ENCODE measurements around the gene TTYH2. TPM values are rescaled to one million over a fixed set of nuclear protein-coding genes. Genes with fewer than 3 reads are reported as not detected.

TTYH2 gene
- polyA plus RNA-seq, 4 donors: 14.4 to 19.1 (median 16.5) TPM

- no peak for DNase-seq (ENCODE audit: low read depth in 4 of 4, low spot score in 3 of 4)
Measured at GRCh38 chr17:74231928-74232907, 18.8 kb downstream of the TTYH2 start.

DNA sequence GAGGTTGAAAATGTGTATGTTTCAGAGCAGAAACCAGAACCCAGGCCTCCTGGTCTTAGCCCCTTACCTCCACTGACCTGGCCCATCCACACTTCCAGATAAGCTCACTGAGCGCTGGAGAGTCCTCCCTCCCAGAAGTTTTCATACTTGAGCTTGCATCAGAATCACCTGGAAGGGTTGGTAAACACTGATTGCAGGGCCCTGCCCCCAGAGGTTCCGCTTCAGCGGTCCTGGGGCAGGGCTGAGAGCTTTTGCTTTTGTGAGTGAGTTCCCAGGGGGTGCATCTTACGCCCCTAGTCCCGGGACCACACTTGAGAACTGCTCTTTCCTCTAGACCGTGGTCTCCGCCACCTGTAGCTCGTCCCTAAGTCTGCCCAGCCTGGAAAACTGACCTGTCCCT lies 20.6 kb downstream of the TTYH2 start:
- no peak for DNase-seq (ENCODE audit: low read depth in 4 of 4, low spot score in 3 of 4)

GRCh38 chr17:74234486-74234885 lies 21.1 kb downstream of the TTYH2 start:
- DNase-seq (ENCODE audit: low read depth in 4 of 4, low spot score in 3 of 4): no peak

DNA sequence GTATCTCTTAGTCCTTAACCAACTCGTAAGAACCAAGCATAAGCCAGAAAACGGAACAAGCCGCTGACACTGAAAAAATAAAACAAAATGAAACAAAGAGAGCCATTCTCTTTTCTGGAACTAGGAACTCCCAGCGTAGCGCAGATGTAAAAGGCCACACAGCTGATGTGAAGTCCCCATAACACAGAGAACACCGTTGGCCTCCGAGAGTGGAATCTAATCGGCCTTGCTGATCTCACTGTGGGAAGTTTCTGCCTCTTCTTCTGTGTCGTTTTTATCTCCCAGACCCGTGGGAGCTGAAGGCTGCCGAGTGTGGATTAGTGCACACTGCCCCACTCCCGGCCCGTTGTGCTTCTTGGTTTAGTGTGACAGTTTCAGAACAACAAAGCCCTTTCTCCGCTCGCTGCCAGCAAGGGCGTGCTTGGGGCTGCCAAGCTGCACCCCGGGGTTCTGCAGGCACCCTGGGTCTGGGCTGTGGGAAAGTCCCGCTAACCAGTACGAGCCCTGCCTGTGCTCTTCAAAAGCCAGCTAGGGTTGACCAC lies 21.7 kb downstream of the TTYH2 start:
- DNase-seq (ENCODE audit: low read depth in 4 of 4, low spot score in 3 of 4): no peak

- no peak for DNase-seq (ENCODE audit: low read depth in 4 of 4, low spot score in 3 of 4)
Measured at GRCh38 chr17:74235911-74236371, 22.6 kb downstream of the TTYH2 start.

DNA sequence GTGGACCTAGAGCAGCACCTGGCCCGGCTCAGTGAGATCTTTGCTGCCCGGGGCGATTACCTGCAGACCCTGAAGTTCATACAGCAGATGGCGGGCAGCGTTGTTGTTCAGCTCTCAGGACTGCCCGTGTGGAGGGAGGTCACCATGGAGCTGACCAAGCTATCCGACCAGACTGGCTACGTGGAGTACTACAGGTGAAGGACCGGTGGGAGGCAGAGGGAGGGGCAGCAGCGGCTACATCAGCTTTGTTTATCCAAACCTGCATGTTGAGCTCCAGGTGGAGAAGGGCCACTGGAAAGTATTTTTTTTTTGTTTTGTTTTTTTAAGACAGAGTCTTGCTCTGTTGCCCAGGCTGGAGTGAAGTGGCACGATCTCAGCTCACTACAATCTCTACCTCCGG lies 23.9 kb downstream of the TTYH2 start:
- DNase-seq (ENCODE audit: low read depth in 4 of 4, low spot score in 3 of 4): no peak

GRCh38 chr17:74239172-74239571 lies 25.8 kb downstream of the TTYH2 start:
- no peak for DNase-seq (ENCODE audit: low read depth in 4 of 4, low spot score in 3 of 4)

DNA sequence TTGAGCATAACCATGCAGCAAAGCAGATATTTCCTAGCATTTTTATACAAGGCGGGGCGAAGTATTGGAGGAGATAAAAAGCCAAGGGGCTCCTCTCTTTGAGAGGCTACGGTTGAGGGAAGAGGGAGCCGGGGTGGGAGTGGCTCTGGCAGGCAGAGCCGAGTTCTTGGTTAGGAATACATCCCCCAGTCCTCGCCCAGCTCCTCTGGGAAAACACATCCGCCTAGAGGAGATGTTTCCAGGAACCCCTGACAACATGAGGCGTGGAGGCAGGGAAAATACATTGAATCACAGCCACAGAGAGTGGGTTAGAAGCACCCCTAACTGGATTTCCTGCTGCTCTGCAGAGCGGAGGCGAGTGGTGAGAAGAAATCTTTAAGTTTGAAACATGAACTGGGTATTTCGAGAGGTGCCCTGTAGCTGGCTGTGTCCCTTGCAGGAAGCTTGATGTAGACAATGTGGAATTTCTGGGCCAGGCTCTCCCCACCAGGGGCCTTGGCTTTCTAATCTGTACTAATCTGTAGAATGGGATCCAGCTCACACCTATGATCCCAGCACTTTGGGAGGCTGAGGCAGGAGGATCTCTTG lies 27.3 kb downstream of the TTYH2 start:
- DNase-seq (ENCODE audit: low read depth in 4 of 4, low spot score in 3 of 4): no peak

GRCh38 chr17:74241431-74241830 lies 28.1 kb downstream of the TTYH2 start:
- DNase-seq (ENCODE audit: low read depth in 4 of 4, low spot score in 3 of 4): no peak

- DNase-seq (ENCODE audit: low read depth in 4 of 4, low spot score in 3 of 4): no peak
Measured at GRCh38 chr17:74241847-74242246, 28.5 kb downstream of the TTYH2 start.

- no peak for DNase-seq (ENCODE audit: low read depth in 4 of 4, low spot score in 3 of 4)
Measured at GRCh38 chr17:74243013-74243755, 29.8 kb downstream of the TTYH2 start.

DNA sequence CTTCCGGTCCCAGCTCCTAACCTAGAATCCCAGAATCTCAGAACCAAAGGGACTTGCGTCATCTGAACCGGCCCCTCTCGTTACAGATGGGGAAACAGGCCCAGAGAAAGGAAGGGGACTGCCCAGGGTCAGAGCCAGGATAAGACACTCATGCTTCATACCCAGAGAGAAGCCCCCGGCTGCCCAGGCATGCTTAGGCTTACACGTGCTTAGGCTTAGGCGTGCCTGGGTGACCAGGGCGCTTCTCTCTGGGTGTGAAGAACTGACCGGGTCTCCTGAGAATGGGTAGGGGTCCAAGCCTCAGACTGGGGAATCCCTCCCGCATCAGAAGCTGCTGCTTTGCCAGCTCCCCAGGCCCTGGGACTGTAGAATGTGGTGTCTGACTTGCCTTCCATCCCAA lies 30.8 kb downstream of the TTYH2 start:
- DNase-seq (ENCODE audit: low read depth in 4 of 4, low spot score in 3 of 4): no peak

- no peak for DNase-seq (ENCODE audit: low read depth in 4 of 4, low spot score in 3 of 4)
Measured at GRCh38 chr17:74244548-74244947, 31.2 kb downstream of the TTYH2 start.

GRCh38 chr17:74245145-74245831 lies 31.9 kb downstream of the TTYH2 start:
- peak in 3 of 4 donors; percentile 23 to 40 (median 23) for DNase-seq (ENCODE audit: low read depth in 4 of 4, low spot score in 3 of 4)

DNA sequence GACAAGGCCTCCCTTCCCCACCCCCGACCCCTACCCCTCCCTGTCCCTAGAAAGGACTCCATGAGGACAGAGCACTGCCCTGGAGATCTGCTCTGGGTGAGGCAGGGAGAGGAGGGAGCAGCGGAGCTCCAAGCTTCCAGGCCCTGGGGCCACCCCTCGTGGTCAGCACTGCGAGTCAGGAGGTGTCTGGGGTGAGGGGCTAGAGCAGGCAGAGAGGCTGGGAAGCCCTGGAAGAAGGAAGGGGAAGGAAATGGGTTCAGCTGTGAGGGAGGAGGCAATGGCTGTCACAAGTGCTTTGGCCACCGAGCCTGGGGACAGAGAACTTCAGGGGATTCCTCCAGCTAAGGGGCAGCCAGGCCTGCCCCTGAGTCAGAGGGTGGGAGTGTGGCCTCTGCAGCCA lies 32.5 kb downstream of the TTYH2 start:
- no peak for DNase-seq (ENCODE audit: low read depth in 4 of 4, low spot score in 3 of 4)

- DNase-seq (ENCODE audit: low read depth in 4 of 4, low spot score in 3 of 4): no peak
Measured at GRCh38 chr17:74249590-74250270, 36.4 kb downstream of the TTYH2 start.

GRCh38 chr17:74250324-74250995 lies 37.1 kb downstream of the TTYH2 start:
- DNase-seq (ENCODE audit: low read depth in 4 of 4, low spot score in 3 of 4): no peak

- no peak for DNase-seq (ENCODE audit: low read depth in 4 of 4, low spot score in 3 of 4)
Measured at GRCh38 chr17:74251051-74251450, 37.7 kb downstream of the TTYH2 start.

DNA sequence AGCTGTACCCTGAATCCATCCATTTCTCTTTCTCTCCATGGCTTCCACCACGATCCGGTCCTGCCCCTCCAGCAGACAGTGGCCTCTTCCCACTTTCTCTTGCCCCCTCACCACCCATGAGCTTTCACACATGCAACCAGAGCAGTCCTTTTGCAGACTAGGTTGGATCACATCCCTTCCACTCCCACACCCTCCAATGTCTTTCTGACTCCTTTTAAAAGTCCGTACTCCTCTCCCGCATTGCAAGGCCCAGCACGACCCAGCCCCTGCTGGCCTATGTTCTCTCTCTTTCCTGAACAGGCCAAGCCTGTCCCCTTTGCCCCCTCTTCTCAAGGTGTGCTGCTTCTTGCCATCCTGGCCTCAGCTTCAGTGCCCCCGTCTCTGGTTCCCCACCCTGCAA lies 38.2 kb downstream of the TTYH2 start:
- DNase-seq (ENCODE audit: low read depth in 4 of 4, low spot score in 3 of 4): no peak
